ENCODE data around the gene EHD2.

Gene EHD2

DNA sequence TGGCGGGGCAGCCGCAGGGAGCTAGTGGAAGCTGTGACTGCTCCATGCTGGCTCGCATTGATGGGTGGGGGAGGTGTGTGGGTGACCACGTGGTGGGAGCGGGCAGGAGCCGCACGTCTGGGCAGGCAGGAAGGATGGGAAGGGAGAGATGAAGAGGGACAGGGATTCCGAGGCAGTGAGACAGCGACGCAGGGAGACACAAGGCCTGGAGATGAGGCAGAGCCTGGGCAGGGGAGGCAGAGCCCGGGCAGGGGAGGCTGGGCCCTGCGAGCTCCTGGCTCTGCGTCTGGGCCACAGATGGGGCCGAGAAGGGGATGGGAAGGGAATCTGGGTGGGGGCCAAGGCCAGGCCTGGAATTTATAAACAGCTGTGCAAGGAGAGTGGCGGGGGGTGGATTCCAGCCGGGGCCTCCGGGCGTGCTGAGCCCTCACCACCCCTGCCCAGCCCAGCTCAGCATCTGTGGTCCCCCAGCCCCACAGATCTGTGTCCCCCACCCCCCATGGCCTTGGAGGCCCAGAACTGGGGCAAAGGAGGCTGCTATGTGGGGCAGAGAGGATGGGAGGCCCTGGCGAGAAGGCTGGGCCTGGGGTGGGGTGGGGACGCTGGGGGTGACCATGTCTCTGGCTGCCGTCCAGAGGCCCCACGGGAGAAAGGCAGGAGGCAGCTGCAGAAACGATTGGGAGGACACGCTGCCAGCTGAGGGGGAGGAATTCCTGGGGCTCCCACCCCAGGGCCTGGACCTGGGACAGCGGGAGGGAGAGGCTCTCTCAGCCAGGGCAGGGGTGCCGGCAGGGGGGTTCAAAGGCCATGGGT is 6.0 kb downstream of the EHD2 start:
- Histone ChIP-seq H3K4me2 (ENCODE audit: low read depth, low read length) (no peak overlapping the region), H3K4me3 (ENCODE audit: low read length) (no peak overlapping the region)

DNA sequence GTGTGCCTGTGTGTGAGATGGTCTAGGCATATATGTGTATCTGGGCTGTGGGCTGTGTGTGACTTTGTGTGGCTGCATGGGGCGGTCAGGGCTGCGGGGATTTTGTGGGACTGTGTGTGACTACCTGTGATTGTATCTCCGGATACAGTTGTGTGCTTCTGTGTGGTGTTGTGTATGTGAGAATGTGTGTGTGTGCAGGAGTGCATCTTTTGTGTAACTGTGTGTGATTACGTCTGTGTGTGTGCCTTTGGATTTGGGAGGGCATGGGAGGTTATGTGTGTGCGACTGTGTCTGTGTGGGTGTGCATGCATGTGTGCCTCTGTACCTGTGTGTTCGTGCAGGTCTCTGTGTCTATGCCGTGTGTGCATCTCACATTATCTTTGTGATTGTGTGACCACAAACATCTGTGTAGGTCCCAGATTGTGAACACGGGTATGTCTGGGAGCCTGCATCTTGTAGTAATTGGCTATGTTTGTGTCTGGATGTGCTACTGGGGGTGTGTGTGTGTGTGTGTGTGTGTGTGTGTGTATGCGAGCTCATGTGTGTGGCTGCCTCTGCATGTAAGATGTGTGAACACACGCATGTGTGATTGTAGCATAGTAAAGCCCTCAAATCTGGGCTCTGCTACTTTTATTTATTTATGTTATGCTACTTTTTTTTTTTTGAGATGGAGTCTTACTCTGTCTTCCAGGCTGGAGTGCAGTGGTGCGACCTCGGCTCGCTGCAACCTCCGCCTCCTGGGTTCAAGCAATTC is 7.6 kb downstream of the EHD2 start:
- H3K4me3 ChIP-seq (ENCODE audit: low read length) = no peak overlapping the region
- no peaks in the 10 kb centered on the region for H3K9me3 ChIP-seq (replicated peaks; ENCODE audit: insufficient read depth, low read length)
- no peak overlapping the region for H3K9ac ChIP-seq (ENCODE audit: low read length)
- no peak overlapping the region for H2AFZ ChIP-seq (ENCODE audit: low read length)
- H3K79me2 ChIP-seq (ENCODE audit: low read length) = no peaks in the 10 kb centered on the region
- H4K20me1 ChIP-seq (ENCODE audit: insufficient read depth, low read length) = no peaks in the 10 kb centered on the region
- no peaks in the 10 kb centered on the region for H3K36me3 ChIP-seq (replicated peaks; ENCODE audit: insufficient read depth, low read length)
- H3K9me2 ChIP-seq (replicated peaks; ENCODE audit: insufficient read depth, low read length) = no peaks in the 10 kb centered on the region
- TF ChIP-seq, protein P1, sequence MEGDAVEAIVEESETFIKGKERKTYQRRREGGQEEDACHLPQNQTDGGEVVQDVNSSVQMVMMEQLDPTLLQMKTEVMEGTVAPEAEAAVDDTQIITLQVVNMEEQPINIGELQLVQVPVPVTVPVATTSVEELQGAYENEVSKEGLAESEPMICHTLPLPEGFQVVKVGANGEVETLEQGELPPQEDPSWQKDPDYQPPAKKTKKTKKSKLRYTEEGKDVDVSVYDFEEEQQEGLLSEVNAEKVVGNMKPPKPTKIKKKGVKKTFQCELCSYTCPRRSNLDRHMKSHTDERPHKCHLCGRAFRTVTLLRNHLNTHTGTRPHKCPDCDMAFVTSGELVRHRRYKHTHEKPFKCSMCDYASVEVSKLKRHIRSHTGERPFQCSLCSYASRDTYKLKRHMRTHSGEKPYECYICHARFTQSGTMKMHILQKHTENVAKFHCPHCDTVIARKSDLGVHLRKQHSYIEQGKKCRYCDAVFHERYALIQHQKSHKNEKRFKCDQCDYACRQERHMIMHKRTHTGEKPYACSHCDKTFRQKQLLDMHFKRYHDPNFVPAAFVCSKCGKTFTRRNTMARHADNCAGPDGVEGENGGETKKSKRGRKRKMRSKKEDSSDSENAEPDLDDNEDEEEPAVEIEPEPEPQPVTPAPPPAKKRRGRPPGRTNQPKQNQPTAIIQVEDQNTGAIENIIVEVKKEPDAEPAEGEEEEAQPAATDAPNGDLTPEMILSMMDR (IDR thresholded peaks at IDR 0.05; ENCODE audit: low read length) = no peak
- peak; percentile 49 for TF ChIP-seq EZH2 (optimal IDR thresholded peaks at IDR 0.05; ENCODE audit: low read depth, low read length)
- H3F3A ChIP-seq (ENCODE audit: insufficient read depth, low read length) = no peaks in the 10 kb centered on the region
- no peak overlapping the region for H3K27ac ChIP-seq (ENCODE audit: low read length)
- peaks cover 72% of the 10 kb centered on the region for H3K27me3 ChIP-seq (replicated peaks; ENCODE audit: insufficient read depth, low read length)
- no peaks in the 10 kb centered on the region for H3K4me1 ChIP-seq (ENCODE audit: low read length)
- H3K4me2 ChIP-seq (ENCODE audit: low read depth, low read length) = no peak overlapping the region
- DNase-seq = no peak

More for the DNA sequence above, 6.0 kb downstream of the EHD2 start:
- H3K36me3 ChIP-seq (replicated peaks; ENCODE audit: insufficient read depth, low read length) = no peaks in the 10 kb centered on the region
- no peak overlapping the region for H3K9ac ChIP-seq (ENCODE audit: low read length)
- H3K4me1 ChIP-seq (ENCODE audit: low read length) = no peaks in the 10 kb centered on the region
- DNase-seq = no peak
- no peaks in the 10 kb centered on the region for H3K9me2 ChIP-seq (replicated peaks; ENCODE audit: insufficient read depth, low read length)
- no peaks in the 10 kb centered on the region for H3K79me2 ChIP-seq (ENCODE audit: low read length)
- TF ChIP-seq EZH2phosphoT487 (IDR thresholded peaks at IDR 0.05; ENCODE audit: low read length) (no peak), EZH2 (optimal IDR thresholded peaks at IDR 0.05; ENCODE audit: low read depth, low read length) (no peak)
- TF ChIP-seq, protein P1 (IDR thresholded peaks at IDR 0.05; ENCODE audit: low read length) = no peak
- H2AFZ ChIP-seq (ENCODE audit: low read length) = no peak overlapping the region
- H4K20me1 ChIP-seq (ENCODE audit: insufficient read depth, low read length) = no peaks in the 10 kb centered on the region
- H3F3A ChIP-seq (ENCODE audit: insufficient read depth, low read length) = no peaks in the 10 kb centered on the region
- peaks cover 69% of the 10 kb centered on the region for H3K27me3 ChIP-seq (replicated peaks; ENCODE audit: insufficient read depth, low read length)
- no peaks in the 10 kb centered on the region for H3K9me3 ChIP-seq (replicated peaks; ENCODE audit: insufficient read depth, low read length)
- H3K27ac ChIP-seq (ENCODE audit: low read length) = no peak overlapping the region

DNA sequence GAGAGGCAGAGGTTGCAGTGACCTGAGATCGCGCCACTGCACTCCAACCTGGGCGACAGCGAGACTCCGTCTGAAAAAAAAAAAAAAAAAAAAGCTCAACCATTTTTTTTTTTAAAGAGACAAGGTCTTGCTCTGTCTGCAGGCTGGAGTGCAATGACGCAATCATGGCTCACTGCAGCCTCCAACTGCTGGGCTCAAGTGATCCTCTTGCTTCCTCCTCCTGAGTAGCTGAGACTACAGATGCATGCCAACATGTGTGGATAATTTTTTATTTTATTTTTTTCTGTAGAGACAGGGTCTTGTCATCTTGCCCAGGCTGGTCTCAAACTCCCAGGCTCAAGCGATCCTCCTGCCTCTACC is 10.3 kb downstream of the EHD2 start:
- Histone ChIP-seq H3K4me3 (ENCODE audit: low read length) (no peak overlapping the region), H3K27ac (ENCODE audit: low read length) (no peak overlapping the region), H3K9ac (ENCODE audit: low read length) (no peak overlapping the region), H2AFZ (ENCODE audit: low read length) (no peak overlapping the region), H4K20me1 (ENCODE audit: insufficient read depth, low read length) (no peaks in the 10 kb centered on the region), H3K27me3 (replicated peaks; ENCODE audit: insufficient read depth, low read length) (peaks cover 80% of the 10 kb centered on the region), H3K9me3 (replicated peaks; ENCODE audit: insufficient read depth, low read length) (no peaks in the 10 kb centered on the region), H3K4me2 (ENCODE audit: low read depth, low read length) (no peak overlapping the region), H3K36me3 (replicated peaks; ENCODE audit: insufficient read depth, low read length) (no peaks in the 10 kb centered on the region), H3F3A (ENCODE audit: insufficient read depth, low read length) (no peaks in the 10 kb centered on the region), H3K4me1 (ENCODE audit: low read length) (no peaks in the 10 kb centered on the region), H3K79me2 (ENCODE audit: low read length) (no peaks in the 10 kb centered on the region), H3K9me2 (replicated peaks; ENCODE audit: insufficient read depth, low read length) (no peaks in the 10 kb centered on the region)
- TF ChIP-seq EZH2phosphoT487 (IDR thresholded peaks at IDR 0.05; ENCODE audit: low read length) (no peak), EZH2 (optimal IDR thresholded peaks at IDR 0.05; ENCODE audit: low read depth, low read length) (no peak)
- TF ChIP-seq, protein P1 (IDR thresholded peaks at IDR 0.05; ENCODE audit: low read length) = no peak
- DNase-seq = no peak

All from MM.1S (cell line).